Omental fat pad (tissue), 4 donors: ENCODE results near the gene GALNS. TPM values are rescaled to one million over a fixed set of nuclear protein-coding genes. Genes with fewer than 3 reads are reported as not detected.
"Not testable (repeated sequence)": the region's sequence is repeated elsewhere in the genome, so short reads cannot be mapped to it uniquely, and the experiment has no call there.

Source experiments
- ATAC-seq: fragments of 150-250 bp; one replicate; pipeline ENCODE4 v1.9.1; 2016; ENCODE audit warnings: mild to moderate bottlenecking, moderate library complexity; ENCODE audit not compliant: low FRiP score
- DNase-seq: peaks from one replicate; pipeline ENCODE4 v3.0.0-alpha.2; 2019; ENCODE audit warnings: low spot score
- CTCF ChIP-seq, 3 donors: fragments of 450-650 bp; IDR thresholded peaks; one replicate each; pipeline ENCODE4 v1.5.1; 2016 to 2017; ENCODE audit warnings: antibody characterized with exemption in 3 of 3, mild to moderate bottlenecking in 3 of 3, moderate library complexity in 2 of 3
- total RNA-seq, 4 donors: library from RNA; depleted of rRNA; stranded (reverse); fragments of >200 nt; gene quantifications; one replicate each; pipeline ENCODE4 v1.1.0, GENCODE V29; 2016

Gene GALNS
- total RNA-seq, 4 donors from 2014 or later = 15.0 to 32.0 (median 23.4) TPM

- no peak for TF ChIP-seq CTCF (IDR thresholded peaks at IDR 0.05)
- ATAC-seq = no peak
- no peak for DNase-seq
Measured at GRCh38 chr16:88777471-88778270, 79.1 kb downstream of the GALNS start.

GRCh38 chr16:88775825-88776224 lies 80.9 kb downstream of the GALNS start:
- ATAC-seq = no peak
- no peak for TF ChIP-seq CTCF (IDR thresholded peaks at IDR 0.05)
- DNase-seq = no peak

GRCh38 chr16:88774544-88775393 lies 82.0 kb downstream of the GALNS start:
- ATAC-seq (no peak), DNase-seq (no peak)
- no peak for TF ChIP-seq CTCF (IDR thresholded peaks at IDR 0.05)

- ATAC-seq (no peak), DNase-seq (no peak)
- TF ChIP-seq CTCF (IDR thresholded peaks at IDR 0.05) = no peak
Measured at GRCh38 chr16:88773812-88774291, 82.9 kb downstream of the GALNS start.

- no peak for TF ChIP-seq CTCF (IDR thresholded peaks at IDR 0.05)
- ATAC-seq = no peak
- no peak for DNase-seq
Measured at GRCh38 chr16:88772871-88773811, 83.6 kb downstream of the GALNS start.

GRCh38 chr16:88771781-88772180 lies 85.0 kb downstream of the GALNS start:
- not testable (repeated sequence) for ATAC-seq, DNase-seq
